ENCODE results near the gene TMEM269.
"Not testable (repeated sequence)": the region's sequence is repeated elsewhere in the genome, so short reads cannot be mapped to it uniquely, and the experiment has no call there.

TMEM269 gene

GRCh38 chr1:42748461-42749410 is 36.1 kb upstream of the TMEM269 start:
- no peak for TF ChIP-seq CTCF (IDR thresholded peaks at IDR 0.05; ENCODE audit: low read depth, low read length)
- no peak for DNase-seq (ENCODE audit: extremely low read depth, low read depth)

GRCh38 chr1:42750041-42750440 is 34.8 kb upstream of the TMEM269 start:
- no peak for TF ChIP-seq CTCF (IDR thresholded peaks at IDR 0.05; ENCODE audit: low read depth, low read length)

GRCh38 chr1:42751511-42752070 is 33.2 kb upstream of the TMEM269 start:
- DNase-seq (ENCODE audit: extremely low read depth, low read depth) = not testable (repeated sequence)

More at GRCh38 chr1:42750041-42750440, 34.8 kb upstream of the TMEM269 start:
- DNase-seq (ENCODE audit: extremely low read depth, low read depth) = no peak

GRCh38 chr1:42752284-42752683 is 32.5 kb upstream of the TMEM269 start:
- DNase-seq (ENCODE audit: extremely low read depth, low read depth) = no peak
- no peak for TF ChIP-seq CTCF (IDR thresholded peaks at IDR 0.05; ENCODE audit: low read depth, low read length)

- TF ChIP-seq CTCF (IDR thresholded peaks at IDR 0.05; ENCODE audit: low read depth, low read length) = no peak
- DNase-seq (ENCODE audit: extremely low read depth, low read depth) = no peak
Measured at GRCh38 chr1:42753070-42753469, 31.7 kb upstream of the TMEM269 start.

- no peak for DNase-seq (ENCODE audit: extremely low read depth, low read depth)
- peak; percentile 70 for TF ChIP-seq CTCF (IDR thresholded peaks at IDR 0.05; ENCODE audit: low read depth, low read length)
Measured at GRCh38 chr1:42756956-42757891, 27.6 kb upstream of the TMEM269 start.

- no peak for TF ChIP-seq CTCF (IDR thresholded peaks at IDR 0.05; ENCODE audit: low read depth, low read length)
- DNase-seq (ENCODE audit: extremely low read depth, low read depth) = no peak
Measured at GRCh38 chr1:42757892-42758275, 26.9 kb upstream of the TMEM269 start.

All from AG09319 (cell line).